ENCODE results near the gene SKA1. TPM values are rescaled to one million over a fixed set of nuclear protein-coding genes. Genes with fewer than 3 reads are reported as not detected.
"Not testable (repeated sequence)": the region's sequence is repeated elsewhere in the genome, so short reads cannot be mapped to it uniquely, and the experiment has no call there.

Gene SKA1
- total and polyA plus RNA-seq, 5 donors, result 0.11 to 0.49 (median 0.14) TPM

DNA sequence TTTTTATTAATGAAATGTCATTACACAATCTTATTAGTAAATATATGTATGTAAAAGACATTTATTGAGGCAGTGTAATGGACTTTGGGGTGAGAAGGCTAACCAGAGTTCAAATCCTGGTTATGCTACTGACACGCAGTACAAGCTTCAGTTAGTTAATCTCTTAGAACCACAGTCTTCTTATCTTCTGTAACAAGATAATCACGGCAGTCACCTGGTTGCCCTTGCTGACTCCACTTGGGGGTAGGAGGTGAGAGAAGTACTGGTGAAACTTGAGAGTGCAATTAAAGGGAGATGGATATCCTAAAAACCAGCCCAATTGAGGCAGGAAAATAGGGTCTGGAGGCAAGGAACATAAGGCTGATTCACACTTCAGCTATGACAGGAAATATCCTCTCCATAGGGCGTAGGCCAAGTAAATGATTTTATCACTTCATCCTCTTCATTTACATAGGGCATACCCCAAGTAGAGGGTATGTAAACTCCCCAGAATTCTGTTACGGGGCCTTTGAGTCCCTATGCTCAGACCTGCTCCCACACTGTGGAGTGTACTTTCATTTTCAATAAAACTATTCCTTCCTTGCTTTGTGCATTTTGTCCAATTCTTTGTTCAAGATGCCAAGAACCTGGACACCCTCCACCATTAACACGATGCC lies 21.3 kb downstream of the SKA1 start:
- DNase-seq (no peak), ATAC-seq (no peak)
- no peaks in the 10 kb centered on the region for H3K9me3 ChIP-seq (ENCODE audit: control insufficient read depth, low read length)

GRCh38 chr18:50397023-50397422 lies 22.2 kb downstream of the SKA1 start:
- Histone ChIP-seq H3K27me3 (ENCODE audit: control insufficient read depth, insufficient read depth) (no peaks in the 10 kb centered on the region), H3K27ac (ENCODE audit: low read length) (no peak overlapping the region), H3K9me3 (ENCODE audit: control insufficient read depth, low read length) (no peaks in the 10 kb centered on the region), H3K4me1 (ENCODE audit: control insufficient read depth, insufficient read depth, low read length) (no peaks in the 10 kb centered on the region), H3K4me3 (ENCODE audit: low read length) (no peak overlapping the region)
- 85% methylated on average over 4 of the region's 4 CpGs for WGBS
- DNase-seq (no peak), ATAC-seq (no peak)
- intact Hi-C loops (cut with DNase I), result no loop called here

More for the DNA sequence above, 21.3 kb downstream of the SKA1 start:
- intact Hi-C loops (cut with DNase I), result no loop called here
- no peaks in the 10 kb centered on the region for H3K4me1 ChIP-seq (ENCODE audit: control insufficient read depth, insufficient read depth, low read length)
- H3K4me3 ChIP-seq (ENCODE audit: low read length), result no peak overlapping the region
- H3K27me3 ChIP-seq (ENCODE audit: control insufficient read depth, insufficient read depth), result no peaks in the 10 kb centered on the region
- WGBS, result 69% methylated on average over 5 of the region's 5 CpGs
- no peak overlapping the region for H3K27ac ChIP-seq (ENCODE audit: low read length)

- no peak for ATAC-seq
- intact Hi-C loops (cut with DNase I), result no loop called here
- no peaks in the 10 kb centered on the region for H3K9me3 ChIP-seq (ENCODE audit: control insufficient read depth, low read length)
- no peak overlapping the region for H3K4me3 ChIP-seq (ENCODE audit: low read length)
- no peaks in the 10 kb centered on the region for H3K4me1 ChIP-seq (ENCODE audit: control insufficient read depth, insufficient read depth, low read length)
- no peak overlapping the region for H3K27ac ChIP-seq (ENCODE audit: low read length)
- no peaks in the 10 kb centered on the region for H3K27me3 ChIP-seq (ENCODE audit: control insufficient read depth, insufficient read depth)
- WGBS, result 32% methylated on average over 10 of the region's 10 CpGs
- DNase-seq, result no peak
Measured at GRCh38 chr18:50398099-50398498, 23.3 kb downstream of the SKA1 start.

DNA sequence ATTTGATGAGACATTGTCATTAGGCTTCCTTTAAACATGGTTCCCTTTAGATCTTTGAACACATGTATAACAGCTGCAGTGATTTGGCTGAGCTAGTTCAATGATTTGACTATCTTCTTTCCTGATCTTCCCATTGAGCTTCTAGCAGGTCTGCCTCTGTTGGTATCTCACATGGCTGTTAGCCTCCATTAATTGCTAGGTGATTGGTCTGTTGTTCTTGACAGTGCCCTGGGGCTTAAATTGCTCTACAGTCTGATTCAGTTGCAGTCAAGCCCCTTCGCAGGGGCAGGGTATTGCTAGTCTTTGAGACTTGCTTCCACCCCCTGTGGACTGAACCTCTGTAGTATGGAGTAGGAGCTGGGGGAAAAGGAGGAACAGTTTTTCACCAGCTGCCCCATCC lies 24.1 kb downstream of the SKA1 start:
- Histone ChIP-seq H3K4me3 (ENCODE audit: low read length) (no peak overlapping the region), H3K27ac (ENCODE audit: low read length) (no peak overlapping the region), H3K27me3 (ENCODE audit: control insufficient read depth, insufficient read depth) (no peaks in the 10 kb centered on the region), H3K4me1 (ENCODE audit: control insufficient read depth, insufficient read depth, low read length) (no peaks in the 10 kb centered on the region), H3K9me3 (ENCODE audit: control insufficient read depth, low read length) (no peaks in the 10 kb centered on the region)
- no peak for ATAC-seq
- WGBS, result 81% methylated on average over 1 of the region's 1 CpG
- intact Hi-C loops (cut with DNase I), result no loop called here
- DNase-seq, result no peak

DNA sequence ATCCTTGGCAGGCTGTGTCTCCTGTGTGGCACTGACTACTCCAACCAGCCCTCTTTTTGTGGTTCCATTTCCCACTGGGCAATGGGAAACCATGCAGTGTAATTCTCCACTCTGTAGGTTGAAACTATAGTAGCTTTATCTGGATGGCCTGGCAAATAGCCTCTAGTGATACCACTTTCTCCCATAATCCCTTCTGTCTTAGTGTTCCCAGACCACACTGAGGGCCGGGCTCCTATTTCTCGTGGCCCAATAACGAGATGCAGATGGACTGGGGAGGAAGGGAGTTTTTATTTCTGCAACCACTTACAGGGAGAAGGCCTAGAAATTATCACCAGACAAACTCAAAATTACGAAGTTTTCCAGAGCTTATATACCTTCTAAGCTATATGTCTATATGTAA lies 24.7 kb downstream of the SKA1 start:
- Histone ChIP-seq H3K4me1 (ENCODE audit: control insufficient read depth, insufficient read depth, low read length) (no peaks in the 10 kb centered on the region), H3K27me3 (ENCODE audit: control insufficient read depth, insufficient read depth) (no peaks in the 10 kb centered on the region), H3K4me3 (ENCODE audit: low read length) (no peak overlapping the region), H3K9me3 (ENCODE audit: control insufficient read depth, low read length) (no peaks in the 10 kb centered on the region), H3K27ac (ENCODE audit: low read length) (no peak overlapping the region)
- no peak for ATAC-seq
- WGBS, result 85% methylated on average over 4 of the region's 4 CpGs
- DNase-seq, result no peak
- intact Hi-C loops (cut with DNase I), result no loop called here

GRCh38 chr18:50400438-50400837 lies 25.6 kb downstream of the SKA1 start:
- ATAC-seq; intact Hi-C loops (cut with DNase I); H3K9me3 ChIP-seq (ENCODE audit: control insufficient read depth, low read length); H3K4me1 ChIP-seq (ENCODE audit: control insufficient read depth, insufficient read depth, low read length); H3K27ac ChIP-seq (ENCODE audit: low read length); H3K27me3 ChIP-seq (ENCODE audit: control insufficient read depth, insufficient read depth); DNase-seq; H3K4me3 ChIP-seq (ENCODE audit: low read length): not testable (repeated sequence)
- WGBS, result 60% methylated on average over 5 of the region's 5 CpGs

GRCh38 chr18:50401295-50401694 lies 26.4 kb downstream of the SKA1 start:
- ATAC-seq (no peak), DNase-seq (no peak)
- no peaks in the 10 kb centered on the region for H3K4me1 ChIP-seq (ENCODE audit: control insufficient read depth, insufficient read depth, low read length)
- H3K9me3 ChIP-seq (ENCODE audit: control insufficient read depth, low read length), result no peaks in the 10 kb centered on the region
- 52% methylated on average over 18 of the region's 18 CpGs for WGBS
- H3K4me3 ChIP-seq (ENCODE audit: low read length), result no peak overlapping the region
- intact Hi-C loops (cut with DNase I), result no loop called here
- no peak overlapping the region for H3K27ac ChIP-seq (ENCODE audit: low read length)
- H3K27me3 ChIP-seq (ENCODE audit: control insufficient read depth, insufficient read depth), result no peaks in the 10 kb centered on the region

DNA sequence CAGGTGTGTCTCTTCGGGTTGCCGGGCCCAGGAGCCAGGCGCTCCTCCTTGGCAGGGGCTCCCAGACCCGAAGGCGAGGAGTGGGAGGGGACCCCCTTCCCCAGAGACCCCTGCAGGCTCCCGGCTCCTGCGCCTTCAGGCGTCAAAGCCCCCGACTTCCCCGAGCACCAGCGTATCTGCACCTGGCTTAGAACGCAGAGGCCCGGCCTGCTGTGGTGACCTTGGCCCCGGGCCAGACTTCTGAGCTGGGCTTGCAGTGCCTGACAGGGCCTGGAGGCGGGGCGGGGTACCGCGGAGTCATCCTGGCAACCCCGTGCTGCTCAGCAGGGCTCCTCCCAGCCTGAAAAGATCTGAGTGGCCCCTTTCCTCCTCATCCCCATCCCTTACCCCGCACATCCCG lies 27.0 kb downstream of the SKA1 start:
- ATAC-seq (peak; percentile 50 to 66), DNase-seq (peak; percentile 28 to 64 (median 60))
- Histone ChIP-seq H3K4me3 (ENCODE audit: low read length) (no peak overlapping the region), H3K9me3 (ENCODE audit: control insufficient read depth, low read length) (no peaks in the 10 kb centered on the region), H3K4me1 (ENCODE audit: control insufficient read depth, insufficient read depth, low read length) (no peaks in the 10 kb centered on the region), H3K27ac (ENCODE audit: low read length) (no peak overlapping the region), H3K27me3 (ENCODE audit: control insufficient read depth, insufficient read depth) (no peaks in the 10 kb centered on the region)
- 14% methylated on average over 21 of the region's 21 CpGs for WGBS
- intact Hi-C loops (cut with DNase I), result no loop called here

- ATAC-seq; H3K27ac ChIP-seq (ENCODE audit: low read length); H3K9me3 ChIP-seq (ENCODE audit: control insufficient read depth, low read length); H3K27me3 ChIP-seq (ENCODE audit: control insufficient read depth, insufficient read depth); H3K4me3 ChIP-seq (ENCODE audit: low read length); H3K4me1 ChIP-seq (ENCODE audit: control insufficient read depth, insufficient read depth, low read length); intact Hi-C loops (cut with DNase I); DNase-seq: not testable (repeated sequence)
- WGBS, result 68% methylated on average over 13 of the region's 13 CpGs
Measured at GRCh38 chr18:50404752-50405581, 30.1 kb downstream of the SKA1 start.

GRCh38 chr18:50405582-50406271 lies 30.9 kb downstream of the SKA1 start:
- Histone ChIP-seq H3K4me1 (ENCODE audit: control insufficient read depth, insufficient read depth, low read length) (no peaks in the 10 kb centered on the region), H3K27me3 (ENCODE audit: control insufficient read depth, insufficient read depth) (no peaks in the 10 kb centered on the region), H3K27ac (ENCODE audit: low read length) (no peak overlapping the region), H3K4me3 (ENCODE audit: low read length) (no peak overlapping the region), H3K9me3 (ENCODE audit: control insufficient read depth, low read length) (no peaks in the 10 kb centered on the region)
- 59% methylated on average over 17 of the region's 17 CpGs for WGBS
- no peak for ATAC-seq
- intact Hi-C loops (cut with DNase I), result no loop called here
- no peak for DNase-seq

- ATAC-seq (no peak), DNase-seq (no peak)
- Histone ChIP-seq H3K4me3 (ENCODE audit: low read length) (no peak overlapping the region), H3K27ac (ENCODE audit: low read length) (no peak overlapping the region), H3K4me1 (ENCODE audit: control insufficient read depth, insufficient read depth, low read length) (no peaks in the 10 kb centered on the region), H3K27me3 (ENCODE audit: control insufficient read depth, insufficient read depth) (no peaks in the 10 kb centered on the region), H3K9me3 (ENCODE audit: control insufficient read depth, low read length) (no peaks in the 10 kb centered on the region)
- 49% methylated on average over 5 of the region's 5 CpGs for WGBS
- intact Hi-C loops (cut with DNase I), result no loop called here
Measured at GRCh38 chr18:50409236-50409635, 34.4 kb downstream of the SKA1 start.

All from right cardiac atrium (tissue), 5 donors.